Heart left ventricle (tissue), 16 donors: ENCODE measurements around the gene PCDH8. TPM values are rescaled to one million over a fixed set of nuclear protein-coding genes. Genes with fewer than 3 reads are reported as not detected.
"Not testable (repeated sequence)": the region's sequence is repeated elsewhere in the genome, so short reads cannot be mapped to it uniquely, and the experiment has no call there.

Experiments used
- ATAC-seq, 4 donors: fragments of 200-7000 bp; cut with Tn5 transposase; one replicate each; pipeline ENCODE4 v1.9.1; 2020 to 2022; ENCODE audit warnings: moderate library complexity in 4 of 4, mild to moderate bottlenecking in 3 of 4, moderate number of reproducible peaks in 1 of 4
- DNase-seq, 5 donors: peaks; one replicate each; pipeline ENCODE4 v3.0.0-alpha.2; 2020
- H3K27ac ChIP-seq, 12 donors: fragments of 200-600 bp; sonication (generic) in 4 of 12; one replicate each; pipeline versions ENCODE4 v1.5.0 to v1.8.0; 2016 to 2022; ENCODE audit warnings: mild to moderate bottlenecking in 2 of 12
- H3K27me3 ChIP-seq, 9 donors: fragments of 200-600 bp; sonication (generic) in 2 of 9; one replicate each; pipeline versions ENCODE4 v1.5.1 to v1.8.0; 2016 to 2022; ENCODE audit warnings: mild to moderate bottlenecking in 3 of 9
- H3K36me3 ChIP-seq, 9 donors: fragments of 200-600 bp; sonication (generic) in 2 of 9; one replicate each; pipeline versions ENCODE4 v1.5.0 to v1.8.0; 2018 to 2022; ENCODE audit warnings: mild to moderate bottlenecking in 2 of 9
- H3K4me1 ChIP-seq, 12 donors: fragments of 200-600 bp; sonication (generic) in 4 of 12; one replicate each; pipeline versions ENCODE4 v1.5.0 to v1.8.0; 2016 to 2022; ENCODE audit warnings: mild to moderate bottlenecking in 3 of 12
- H3K4me3 ChIP-seq, 12 donors: fragments of 200-600 bp; sonication (generic) in 4 of 12; one replicate each; pipeline versions ENCODE4 v1.5.0 to v1.8.0; 2017 to 2022; ENCODE audit warnings: mild to moderate bottlenecking in 9 of 12, moderate library complexity in 4 of 12
- H3K9me3 ChIP-seq, 12 donors: fragments of 200-600 bp; sonication (generic) in 4 of 12; one replicate each; pipeline versions ENCODE4 v1.5.0 to v1.8.0; 2016 to 2022; ENCODE audit warnings: mild to moderate bottlenecking in 1 of 12
- POLR2A ChIP-seq, 2 donors: fragments of 450-650 bp; IDR thresholded peaks; one replicate each; pipeline ENCODE4 v1.6.1; 2017; ENCODE audit warnings: antibody characterized with exemption in 2 of 2, mild to moderate bottlenecking in 2 of 2, moderate library complexity in 2 of 2
- WGBS, 4 donors: extraction: QIAGEN DNeasy Blood & Tissue Kit in 2 of 4; methylation state at CpG; one replicate each; pipeline versions ENCODE4 v1.1.5 to v1.1.7; 2013 to 2018; 5-methylcytosine and 5-hydroxymethylcytosine counted together
- intact Hi-C, 10 donors: fragments of 100-400 bp; cut with DNase I; formaldehyde crosslinking; loops; one replicate each; pipeline versions ENCODE4 v1.11.1 to v1.14.2; 2022
- polyA plus RNA-seq, 2 donors: library from polyadenylated mRNA; stranded (reverse); fragments of 200-250 nt; gene quantifications; one replicate each; pipeline ENCODE4 v1.2.3, GENCODE V29; 2013
- total RNA-seq, 9 donors: library from RNA; depleted of rRNA in 2 of 9; stranded (reverse); fragments of >200 nt in 2 of 9; fragmentation: NEBNext Ultra II Directional in 3 of 9; extraction: Animal tissue kit (Norgen Biotek cat#: 25700) in 3 of 9; gene quantifications; one replicate each; pipeline versions ENCODE4 v1.1.0 to v1.2.4, GENCODE V29; 2016 to 2023
- TF ChIP-seq, protein P1 (sequence below), 12 donors: fragments of 200-600 bp; sonication (generic) in 4 of 12; IDR thresholded peaks; one replicate each; pipeline versions ENCODE4 v1.5.0 to v1.8.0; 2018 to 2022; ENCODE audit warnings: antibody characterized with exemption in 12 of 12, mild to moderate bottlenecking in 5 of 12
- donor health status: ischemic (EF 13 %, LVEDD 7.1; RV severe dilation, severe dysfunction).
- donor health status: healthy with polysubstance abuse.
- donor health status: DM: no; HTN: yes; CAD: no.
- donor health status: DM: no; HTN: no; CAD: no.
- donor health status: ischemic (EF 25% LVEDD 6.9; RV normal size, moderate dysfunction).
- donor health status: ischemic (EF 25% LVEDD 5.7; RV mildly dilated, moderate dysfunction).
- donor health status: healthy.
- donor health status: DM: yes; HTN: yes; CAD: no.
- donor health status: ischemic (EF 35%, LVEDD 5.7; RV mildly dilated, moderate dysfunction).
- donor health status: nonischemic (EF 11% LVEDD 7.7; RV severe dilation, severe dysfunction).
- donor health status: DM: yes; HTN: yes; CAD: no.
- donor health status: PGD.
- donor health status: ischemic (EF 29% LVEDD 5.4; RV normal size, mild dysfunction).
- donor health status: nonischemic (EF 23%, LVEDD 6.1; RV moderate dilation, normal function).

Gene PCDH8
- total and polyA plus RNA-seq, 11 donors: not detected

DNA sequence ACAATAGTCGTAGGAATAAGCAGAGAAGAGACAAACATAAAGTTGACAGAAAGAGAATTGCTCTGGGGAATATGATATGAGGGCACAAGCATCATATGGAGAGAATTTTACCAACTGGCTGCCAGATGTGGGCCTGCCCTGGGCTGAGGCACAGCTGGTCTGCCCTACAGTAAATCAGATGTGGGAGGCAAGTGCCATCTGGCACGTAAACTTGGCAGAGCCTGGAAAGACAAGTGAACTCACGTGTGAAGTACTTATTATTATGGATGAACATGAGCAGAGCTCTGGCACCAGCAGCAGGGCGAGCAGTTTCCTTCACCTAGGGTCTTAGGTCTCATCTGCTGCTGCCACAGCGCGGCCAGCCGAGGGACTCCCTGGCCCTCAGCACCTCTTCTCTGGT, 20.6 kb downstream of the PCDH8 start:
- TF ChIP-seq, protein P1, sequence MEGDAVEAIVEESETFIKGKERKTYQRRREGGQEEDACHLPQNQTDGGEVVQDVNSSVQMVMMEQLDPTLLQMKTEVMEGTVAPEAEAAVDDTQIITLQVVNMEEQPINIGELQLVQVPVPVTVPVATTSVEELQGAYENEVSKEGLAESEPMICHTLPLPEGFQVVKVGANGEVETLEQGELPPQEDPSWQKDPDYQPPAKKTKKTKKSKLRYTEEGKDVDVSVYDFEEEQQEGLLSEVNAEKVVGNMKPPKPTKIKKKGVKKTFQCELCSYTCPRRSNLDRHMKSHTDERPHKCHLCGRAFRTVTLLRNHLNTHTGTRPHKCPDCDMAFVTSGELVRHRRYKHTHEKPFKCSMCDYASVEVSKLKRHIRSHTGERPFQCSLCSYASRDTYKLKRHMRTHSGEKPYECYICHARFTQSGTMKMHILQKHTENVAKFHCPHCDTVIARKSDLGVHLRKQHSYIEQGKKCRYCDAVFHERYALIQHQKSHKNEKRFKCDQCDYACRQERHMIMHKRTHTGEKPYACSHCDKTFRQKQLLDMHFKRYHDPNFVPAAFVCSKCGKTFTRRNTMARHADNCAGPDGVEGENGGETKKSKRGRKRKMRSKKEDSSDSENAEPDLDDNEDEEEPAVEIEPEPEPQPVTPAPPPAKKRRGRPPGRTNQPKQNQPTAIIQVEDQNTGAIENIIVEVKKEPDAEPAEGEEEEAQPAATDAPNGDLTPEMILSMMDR (IDR thresholded peaks at IDR 0.05): no peak
- TF ChIP-seq POLR2A (IDR thresholded peaks at IDR 0.05): no peak
- H3K4me3 ChIP-seq: no peak overlapping the region
- no peak for DNase-seq
- intact Hi-C loops: no loop called here
- no peaks in the 10 kb centered on the region for H3K36me3 ChIP-seq
- H3K9me3 ChIP-seq: no peaks in the 10 kb centered on the region
- no peaks in the 10 kb centered on the region for H3K4me1 ChIP-seq
- 73 to 79% (median 77%) methylated on average over 7 of the region's 7 CpGs for WGBS, 4 donors
- no peak for ATAC-seq
- H3K27me3 ChIP-seq: peaks cover 0 to 10% (median 4%) of the 10 kb centered on the region in 9 donors
- no peak overlapping the region for H3K27ac ChIP-seq

DNA sequence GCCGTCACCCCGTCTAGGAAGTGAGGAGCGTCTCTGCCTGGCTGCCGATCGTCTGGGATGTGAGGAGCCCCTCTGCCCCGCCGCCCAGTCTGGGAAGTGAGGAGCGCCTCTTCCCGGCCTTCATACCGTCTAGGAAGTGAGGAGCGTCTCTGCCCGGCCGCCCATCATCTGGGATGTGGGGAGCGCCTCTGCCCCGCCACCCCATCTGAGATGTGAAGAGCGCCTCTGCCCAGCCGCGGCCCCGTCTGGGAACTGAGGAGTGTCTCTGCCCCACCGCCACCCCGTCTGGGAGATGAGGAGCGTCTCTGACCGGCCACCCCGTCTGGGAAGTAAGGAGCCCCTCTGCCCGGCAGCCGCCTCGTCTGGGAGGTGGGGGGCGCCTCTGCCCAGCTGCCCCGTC, 30.6 kb downstream of the PCDH8 start:
- H3K4me3 ChIP-seq, DNase-seq, intact Hi-C loops, H3K4me1 ChIP-seq, H3K27ac ChIP-seq, H3K36me3 ChIP-seq, H3K9me3 ChIP-seq, ATAC-seq: not testable (repeated sequence)
- H3K27me3 ChIP-seq: peaks cover 0 to 18% (median 0%) of the 10 kb centered on the region in 9 donors
- WGBS, 4 donors: 96 to 100% (median 96%) methylated on average over 4 to 29 of the region's 29 CpGs; no CpG with 5 or more reads in 1 of the 4 donors

GRCh38 chr13:52815330-52815729, 33.1 kb downstream of the PCDH8 start:
- WGBS, 4 donors: 95 to 97% (median 96%) methylated on average over 7 to 26 of the region's 26 CpGs

GRCh38 chr13:52812941-52813340, 35.5 kb downstream of the PCDH8 start:
- Histone ChIP-seq H3K4me3 (no peak overlapping the region), H3K27me3 (peaks cover 0 to 8% (median 0%) of the 10 kb centered on the region in 9 donors), H3K9me3 (no peaks in the 10 kb centered on the region), H3K27ac (no peak overlapping the region), H3K36me3 (no peaks in the 10 kb centered on the region), H3K4me1 (peaks cover 0 to 8% (median 0%) of the 10 kb centered on the region in 12 donors)
- TF ChIP-seq, protein P1 (IDR thresholded peaks at IDR 0.05): no peak
- no peak for TF ChIP-seq POLR2A (IDR thresholded peaks at IDR 0.05)
- DNase-seq (no peak), ATAC-seq (no peak)
- intact Hi-C loops: no loop called here
- WGBS, 4 donors: 62 to 91% (median 86%) methylated on average over 3 of the region's 3 CpGs

More at GRCh38 chr13:52815330-52815729, 33.1 kb downstream of the PCDH8 start:
- Histone ChIP-seq H3K4me3 (no peak overlapping the region), H3K27ac (no peak overlapping the region), H3K4me1 (no peaks in the 10 kb centered on the region), H3K9me3 (no peaks in the 10 kb centered on the region), H3K27me3 (peaks cover 0 to 8% (median 0%) of the 10 kb centered on the region in 9 donors), H3K36me3 (no peaks in the 10 kb centered on the region)
- DNase-seq (no peak), ATAC-seq (no peak)
- no peak for TF ChIP-seq POLR2A (IDR thresholded peaks at IDR 0.05)
- TF ChIP-seq, protein P1 (IDR thresholded peaks at IDR 0.05): no peak
- intact Hi-C loops: no loop called here

- DNase-seq (no peak), ATAC-seq (no peak)
- no peak for TF ChIP-seq POLR2A (IDR thresholded peaks at IDR 0.05)
- TF ChIP-seq, protein P1 (IDR thresholded peaks at IDR 0.05): no peak
- peaks cover 0 to 8% (median 0%) of the 10 kb centered on the region in 9 donors for H3K27me3 ChIP-seq
- no peaks in the 10 kb centered on the region for H3K9me3 ChIP-seq
- peaks cover 0 to 8% (median 0%) of the 10 kb centered on the region in 12 donors for H3K4me1 ChIP-seq
- H3K4me3 ChIP-seq: no peak overlapping the region
- 67 to 74% (median 72%) methylated on average over 4 of the region's 4 CpGs for WGBS, 4 donors
- H3K36me3 ChIP-seq: no peaks in the 10 kb centered on the region
- no peak overlapping the region for H3K27ac ChIP-seq
- intact Hi-C loops: no loop called here
These were observed 36.6 kb downstream of the PCDH8 start for GRCh38 chr13:52811841-52812240.
